Stimulated activated CD4-positive, alpha-beta T cell treated with anti-CD3 and anti-CD28 coated beads, Interleukin-12 subunit alpha, Interleukin-12 subunit beta, amount 100 ng/mL, for 48 hours (primary cell): ENCODE data around the gene GPC3.

Experiments
- DNase-seq, 3 donors: peaks; one replicate each; pipeline ENCODE4 v3.0.0-alpha.2; 2020; ENCODE audit warnings: low read depth in 2 of 3, low spot score in 1 of 3

Gene GPC3

DNA sequence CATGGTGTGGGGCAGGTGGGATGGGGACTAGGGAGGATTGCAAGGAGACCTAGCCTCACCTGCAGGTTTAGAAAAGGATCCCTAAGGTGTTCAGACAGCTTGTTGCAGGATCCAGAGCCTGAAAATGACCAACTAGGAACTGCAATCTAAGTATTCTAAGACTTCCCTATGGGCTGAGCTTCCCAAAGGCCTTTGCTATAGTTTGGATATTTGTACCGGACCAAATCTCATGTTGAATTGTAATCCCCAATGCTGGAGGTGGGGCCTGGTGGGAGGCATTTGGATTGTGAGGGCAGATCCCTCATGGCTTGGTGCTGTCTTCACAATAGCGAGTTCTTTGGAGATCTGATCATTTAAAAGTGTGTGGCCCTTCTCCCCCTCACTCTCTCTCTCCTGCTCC lies 52.1 kb downstream of the GPC3 start:
- DNase-seq: no peak

DNA sequence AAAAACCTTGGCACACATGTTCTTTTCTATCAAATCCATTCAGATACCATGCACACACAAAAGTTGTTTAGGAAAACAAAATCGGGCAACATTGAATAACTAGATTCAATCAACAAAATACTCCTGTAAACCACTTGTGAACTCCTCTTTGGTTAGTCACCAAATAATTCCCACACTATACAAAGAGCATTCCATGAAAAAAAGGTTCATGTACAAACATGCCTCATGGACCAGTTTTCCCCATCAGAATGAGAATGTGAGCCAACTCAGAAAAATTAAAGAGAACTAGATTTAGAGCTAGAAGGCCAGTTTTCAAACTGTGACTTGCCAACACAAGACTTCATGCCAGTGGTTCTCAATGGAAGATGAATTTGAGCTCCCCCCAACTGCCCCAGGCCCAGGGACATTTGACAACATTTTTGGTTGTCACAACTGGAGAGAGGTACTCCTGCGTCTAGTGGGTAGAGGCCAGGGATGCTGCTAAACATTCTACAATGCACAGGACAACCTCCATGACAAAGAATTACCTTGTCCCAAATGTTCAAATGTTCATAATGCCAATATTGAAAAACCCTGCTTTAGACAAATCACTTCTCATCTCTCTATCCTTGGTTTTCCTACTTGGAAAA lies 55.4 kb downstream of the GPC3 start:
- no peak for DNase-seq

DNA sequence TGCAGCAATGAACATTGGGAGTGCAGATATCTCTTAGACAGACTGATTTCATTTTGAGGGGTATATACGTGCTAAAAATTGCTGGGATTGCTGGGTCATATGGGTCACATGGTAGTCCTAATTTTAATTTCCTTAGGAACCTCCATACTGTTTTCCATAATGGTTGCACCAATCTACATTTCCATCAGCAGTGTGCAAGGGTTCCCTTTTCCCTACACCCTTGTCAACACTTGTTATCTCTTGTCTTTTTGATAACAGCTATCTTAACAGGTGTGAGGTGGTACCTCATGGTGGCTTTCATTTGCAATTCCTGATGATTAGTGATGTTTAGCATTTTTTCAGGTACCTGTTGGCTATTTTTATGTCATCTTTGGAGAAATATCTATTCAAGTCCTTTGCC lies 57.0 kb downstream of the GPC3 start:
- no peak for DNase-seq

DNA sequence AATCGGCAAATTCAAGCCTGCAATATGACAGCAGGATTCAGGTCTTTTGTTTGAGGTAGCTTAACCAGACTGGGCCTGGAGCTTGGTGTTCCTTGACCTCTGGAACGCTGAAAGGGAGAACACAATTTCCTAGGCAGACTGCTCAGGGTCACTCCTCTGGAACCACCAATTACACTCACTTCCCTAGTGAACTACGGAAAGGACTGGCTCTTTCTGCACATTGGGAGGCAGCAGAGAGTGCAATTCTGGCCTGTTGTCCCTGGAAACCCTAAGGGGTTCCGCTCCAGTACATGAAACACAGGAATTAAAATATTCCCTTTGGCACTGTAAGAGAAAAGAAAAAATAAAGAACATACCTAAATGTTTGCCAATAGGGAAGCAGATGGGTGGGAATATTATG lies 58.6 kb downstream of the GPC3 start:
- no peak for DNase-seq

DNA sequence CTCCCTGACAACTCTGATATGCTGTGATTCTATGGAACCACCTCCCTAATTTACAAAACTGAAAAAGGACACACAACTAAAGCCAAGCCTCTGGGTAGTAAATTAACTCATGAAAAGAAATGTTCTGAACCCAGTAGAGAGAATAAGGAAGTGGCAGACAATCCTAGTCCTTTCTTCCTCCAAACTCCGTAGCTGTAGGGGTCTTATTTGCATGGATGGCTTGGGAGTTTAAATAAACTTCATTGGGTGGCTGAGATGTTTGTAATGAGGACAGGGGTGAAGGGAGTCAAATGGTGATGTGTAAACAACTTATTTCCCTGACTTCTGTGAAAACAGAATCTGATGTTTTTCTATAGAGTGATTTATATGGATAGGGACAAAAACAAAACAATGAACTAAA lies 59.3 kb downstream of the GPC3 start:
- DNase-seq: no peak

DNA sequence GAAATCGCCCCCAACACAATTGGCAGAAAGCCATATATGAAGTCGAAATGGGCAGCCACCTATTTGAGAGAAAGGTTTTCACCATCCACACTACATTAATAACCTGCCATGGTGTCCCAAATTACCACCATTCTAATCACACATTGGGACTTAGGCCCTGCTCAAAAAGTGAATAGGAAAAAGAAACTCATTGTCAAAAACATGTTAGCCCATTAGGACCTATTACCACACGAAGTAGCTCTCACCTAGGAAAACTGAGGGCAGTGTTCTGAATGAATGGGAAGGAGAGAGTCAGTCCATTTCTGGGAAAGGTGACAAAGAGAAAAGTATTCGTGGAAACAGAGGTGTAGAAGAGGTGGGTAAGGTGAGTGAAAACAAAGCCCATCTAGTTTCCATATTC lies 60.8 kb downstream of the GPC3 start:
- DNase-seq: no peak

DNA sequence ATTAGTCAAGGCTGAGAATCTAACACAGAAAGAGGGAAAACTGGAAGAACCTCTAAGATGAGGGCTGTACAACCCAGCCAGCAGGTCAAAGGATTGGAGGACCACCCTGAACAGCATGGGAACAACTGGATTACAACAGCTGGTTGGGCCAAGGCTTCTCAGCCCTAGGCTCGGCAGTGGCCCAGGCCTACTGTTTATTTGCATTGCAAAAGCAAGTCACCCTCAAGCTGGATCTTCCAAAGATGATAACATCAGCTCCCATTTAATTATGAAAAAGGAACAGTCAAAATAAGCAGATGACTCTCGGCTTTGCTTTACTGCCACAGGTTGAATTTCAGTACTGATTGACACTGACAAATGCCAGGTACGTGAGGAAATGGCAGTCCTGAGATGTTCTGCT lies 61.8 kb downstream of the GPC3 start:
- no peak for DNase-seq

DNA sequence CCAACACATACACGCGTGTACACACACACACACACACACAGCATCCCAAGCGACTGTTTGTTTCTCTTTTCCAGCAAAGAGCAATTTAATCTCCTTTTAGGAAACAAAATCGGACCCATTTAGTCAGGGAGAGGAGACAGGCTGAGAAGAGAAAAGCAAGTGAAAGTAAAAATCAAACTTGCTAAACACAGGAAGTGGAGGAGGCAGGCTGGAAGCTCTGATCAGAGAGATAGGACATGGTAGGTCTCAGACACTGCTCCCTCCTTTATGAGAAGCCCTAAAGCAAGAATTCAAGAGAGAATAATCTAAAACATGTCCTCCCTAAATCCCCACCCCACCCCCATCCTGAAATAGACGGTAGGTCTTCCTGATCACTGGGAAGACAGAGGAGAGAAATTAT lies 62.3 kb downstream of the GPC3 start:
- DNase-seq: no peak

DNA sequence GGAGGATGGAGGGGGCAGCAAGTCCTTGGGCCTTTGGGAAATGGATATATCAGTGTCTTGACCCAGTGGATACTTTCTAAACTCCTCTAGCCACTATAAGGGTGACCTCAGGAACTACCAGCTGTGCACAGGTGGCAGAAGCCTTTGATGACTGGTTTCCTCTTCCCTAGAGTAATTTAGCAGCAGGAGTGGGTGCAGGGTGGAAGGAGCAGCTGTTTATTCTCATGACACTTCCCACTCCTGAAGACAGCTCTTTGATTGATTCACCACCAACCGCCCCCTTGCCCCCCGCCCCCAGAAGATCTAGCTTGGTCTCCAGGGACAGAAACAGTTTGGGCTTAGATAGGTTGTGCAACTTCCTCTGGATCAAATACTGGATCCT lies 63.0 kb downstream of the GPC3 start:
- no peak for DNase-seq

DNA sequence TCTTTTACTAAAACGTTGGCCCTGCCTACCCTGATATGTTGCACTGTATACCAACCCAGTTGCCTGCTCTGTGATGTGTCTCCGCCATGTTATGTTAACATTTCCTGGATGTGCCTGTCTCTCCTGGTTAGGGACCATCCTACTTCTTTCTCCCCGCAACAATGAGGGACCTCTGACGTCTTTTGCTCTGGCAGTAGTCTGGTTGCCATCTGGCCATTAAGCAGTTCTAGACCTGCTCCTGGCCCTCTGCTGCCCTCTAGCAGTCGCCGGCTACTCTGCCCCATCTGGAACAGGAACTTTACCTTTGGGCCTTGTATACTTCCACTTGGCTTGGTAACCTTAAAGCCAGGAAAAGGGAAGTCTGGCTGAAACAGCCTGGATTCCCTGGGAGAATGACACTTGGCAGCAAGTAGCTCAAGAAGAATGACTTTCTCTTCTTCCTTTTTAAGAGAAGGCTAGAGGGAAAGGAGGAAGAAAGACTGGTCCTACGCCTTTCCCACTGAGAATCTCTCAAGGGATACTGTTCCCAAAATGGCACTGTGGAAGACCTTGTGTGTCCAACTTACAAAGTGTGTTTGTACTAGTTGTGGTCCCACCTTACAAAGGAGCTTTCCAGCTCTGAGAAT lies 63.5 kb downstream of the GPC3 start:
- peak in 2 of 3 donors; percentile 6 to 40 for DNase-seq

DNA sequence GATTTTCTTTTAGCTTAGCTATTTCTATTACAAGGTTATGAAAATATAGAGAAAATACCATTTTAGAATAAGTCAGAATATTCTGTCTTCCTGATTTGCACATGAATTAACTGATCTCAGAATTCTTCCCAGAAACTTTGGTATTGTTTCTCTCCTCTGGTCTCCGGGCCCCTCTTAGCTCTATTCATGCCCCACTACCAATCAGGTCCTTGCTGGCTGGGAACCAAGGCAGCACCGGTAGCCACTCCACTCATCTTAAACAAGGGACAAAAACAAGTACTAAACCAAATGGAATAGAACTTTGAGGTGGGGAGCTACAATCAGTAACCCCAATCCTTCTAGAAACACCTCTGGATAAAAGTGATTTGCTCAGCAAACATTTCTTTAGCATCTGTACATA lies 64.3 kb downstream of the GPC3 start:
- no peak for DNase-seq

DNA sequence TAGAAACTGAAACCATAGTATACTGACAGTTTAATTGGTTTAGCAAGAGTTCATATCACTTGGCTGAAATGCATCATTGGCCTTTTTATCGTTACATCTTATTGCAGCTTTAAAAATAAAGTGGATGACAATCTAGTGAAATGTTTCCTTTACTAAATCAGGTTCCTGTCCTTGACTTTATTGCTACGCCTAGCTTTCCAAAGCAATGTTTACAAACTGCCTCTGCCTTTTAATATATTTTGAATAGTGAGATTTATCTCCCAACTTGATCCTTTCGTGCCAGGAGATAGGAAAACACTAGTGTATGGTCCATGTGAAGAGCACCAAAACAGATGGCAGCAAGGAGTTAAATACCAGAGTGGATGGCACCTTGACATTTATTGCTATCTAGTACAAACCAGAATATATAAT lies 67.0 kb downstream of the GPC3 start:
- DNase-seq: no peak

DNA sequence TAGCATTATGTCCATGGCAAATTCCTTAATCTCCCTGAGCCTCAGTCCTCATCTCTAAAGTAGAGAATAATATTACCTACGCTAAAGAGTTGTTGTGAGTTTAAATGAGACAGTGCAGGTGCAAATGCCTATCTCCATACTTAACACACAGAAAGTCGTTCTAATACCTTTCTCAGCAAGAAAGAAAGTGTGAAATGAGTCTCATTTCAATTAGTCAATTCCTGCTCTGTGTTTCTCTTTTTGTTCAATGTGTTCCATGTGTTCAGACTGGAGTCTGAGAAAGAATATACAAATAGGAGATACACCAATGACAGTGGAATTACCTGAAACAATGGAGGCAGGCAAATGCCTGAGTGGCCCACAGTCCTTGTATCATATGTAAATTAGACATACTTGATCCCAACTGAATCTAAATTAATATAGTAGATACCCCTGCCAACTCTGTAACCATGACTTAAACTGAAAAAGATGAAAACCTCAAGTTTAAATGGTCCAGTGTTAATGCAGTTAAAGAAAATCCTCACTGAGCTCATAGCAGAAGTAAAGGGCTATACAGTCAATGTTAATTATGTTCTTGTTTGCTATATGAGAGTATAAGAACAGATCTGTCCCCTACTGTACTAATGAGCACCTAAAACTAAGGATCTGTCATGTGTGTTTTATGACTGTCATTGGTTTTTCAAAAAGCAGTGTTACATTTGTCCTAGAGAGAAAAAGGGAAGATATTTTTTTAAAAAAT lies 68.2 kb downstream of the GPC3 start:
- no peak for DNase-seq

DNA sequence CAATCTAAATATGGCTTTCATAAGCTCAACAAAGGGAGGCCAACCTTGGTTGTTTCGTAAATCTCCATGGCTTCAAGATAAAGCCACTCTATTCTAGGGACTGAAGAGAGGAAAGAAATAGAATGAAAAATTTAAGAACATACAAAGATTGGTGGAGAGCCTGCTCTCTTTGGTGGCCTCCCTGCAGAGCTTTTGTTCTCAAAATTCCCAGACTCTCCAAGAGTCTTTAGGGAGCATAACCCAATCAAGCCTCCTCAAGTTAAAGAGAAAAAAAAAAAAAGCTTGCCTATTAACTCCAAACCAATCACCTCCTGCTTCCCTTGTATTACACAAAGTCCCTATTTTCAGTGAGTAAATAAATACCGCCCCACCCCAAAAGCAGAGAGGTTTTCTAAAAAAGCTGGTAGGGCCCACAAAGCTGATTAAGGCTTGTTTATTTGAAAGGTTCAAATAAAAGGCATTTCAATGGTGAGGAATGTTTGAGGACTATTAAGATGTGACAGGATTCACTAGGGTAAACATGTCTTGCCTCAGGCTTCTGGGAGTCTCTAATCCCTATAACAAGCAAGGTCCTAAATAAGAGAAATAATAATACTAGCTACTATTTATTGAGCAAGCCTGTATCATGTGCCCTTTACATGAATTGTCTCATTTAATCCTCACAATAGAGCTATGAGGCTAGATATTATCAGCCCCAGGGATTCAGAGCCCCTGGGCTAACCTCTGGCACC lies 71.6 kb downstream of the GPC3 start:
- no peak for DNase-seq

DNA sequence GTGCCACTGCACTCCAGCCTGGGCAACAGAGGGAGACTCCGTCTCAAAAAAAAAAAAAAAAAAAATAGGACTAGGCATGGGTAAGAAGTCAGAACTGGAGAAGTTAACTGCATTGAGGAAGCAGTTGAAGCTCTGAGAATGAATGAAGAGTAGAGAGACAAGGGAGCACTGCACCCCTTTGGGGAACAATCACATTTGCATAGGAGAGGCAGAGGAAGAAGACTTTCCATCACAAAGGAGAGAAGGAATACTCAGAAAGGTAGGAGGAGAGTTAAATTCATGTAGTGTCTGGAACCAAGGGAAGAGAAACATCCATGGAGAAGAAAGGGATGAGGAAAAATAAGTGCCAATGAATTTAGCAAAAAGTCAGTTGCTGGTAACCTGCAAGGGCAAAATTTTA lies 72.4 kb downstream of the GPC3 start:
- no peak for DNase-seq

DNA sequence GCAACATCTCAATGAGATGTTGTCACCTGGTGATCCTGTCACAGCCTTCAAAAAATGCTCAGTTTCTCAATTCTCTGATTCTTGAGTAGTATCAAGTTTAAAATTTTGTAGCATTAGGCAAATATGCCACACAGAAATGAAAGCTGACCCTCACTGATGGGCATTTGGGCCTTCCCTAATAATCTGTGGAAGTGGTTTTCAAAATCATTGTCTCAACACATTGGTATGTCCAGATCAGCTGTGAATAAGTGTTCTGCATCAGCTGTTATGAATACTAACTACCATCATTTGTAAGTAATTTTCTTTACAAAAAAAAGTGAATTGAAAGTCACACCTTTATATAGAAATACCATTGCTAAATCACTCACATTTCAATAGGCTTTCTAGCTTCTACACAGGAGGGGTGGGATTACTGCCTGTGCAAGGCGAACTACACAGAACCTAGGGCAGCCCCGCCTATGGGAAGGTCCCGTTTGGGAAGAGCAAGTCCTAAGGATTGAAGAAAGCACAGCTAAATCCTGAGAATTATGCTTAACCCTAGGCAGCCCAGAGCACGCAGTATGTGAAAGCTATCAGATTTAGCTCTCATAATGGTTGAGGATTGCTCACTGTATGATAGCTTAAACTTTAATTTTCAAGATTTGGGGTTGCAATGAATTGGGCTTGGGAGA lies 73.4 kb downstream of the GPC3 start:
- no peak for DNase-seq

DNA sequence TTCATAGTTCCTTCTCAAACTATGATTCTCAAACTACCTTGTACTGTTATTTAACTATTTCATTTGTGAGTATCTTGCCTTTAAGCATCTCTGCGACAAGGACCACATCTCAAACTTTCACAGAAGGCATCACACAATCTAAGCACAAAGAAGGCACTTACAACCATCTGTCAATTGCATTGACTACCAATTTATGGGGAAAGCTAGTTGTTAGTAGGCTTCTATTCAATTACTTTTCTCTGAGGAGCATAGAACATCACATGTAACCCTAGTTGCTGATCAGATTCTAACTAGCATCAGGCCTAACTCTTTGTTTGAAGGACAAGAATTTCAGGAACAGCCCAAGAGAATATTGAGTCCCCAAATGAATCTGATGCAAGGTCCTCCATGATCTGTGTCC lies 74.9 kb downstream of the GPC3 start:
- no peak for DNase-seq

DNA sequence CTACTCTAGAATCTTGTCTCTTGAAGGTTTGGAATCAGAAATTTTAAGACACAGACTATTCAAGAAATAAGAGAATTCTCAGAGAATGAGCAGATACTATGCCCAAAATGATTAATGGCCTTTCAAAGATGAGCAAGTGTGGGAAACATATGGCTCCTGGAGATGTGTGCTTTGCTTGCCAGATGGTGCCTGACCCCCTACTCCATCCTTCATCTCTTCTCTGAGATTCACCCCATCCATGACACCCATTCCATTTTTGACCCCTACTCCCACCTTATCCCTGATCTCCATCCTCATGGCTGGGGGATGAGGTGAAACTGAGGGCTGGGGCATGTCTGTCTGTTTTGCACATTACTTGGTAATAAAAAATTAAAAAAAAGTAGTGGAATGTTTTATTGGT lies 75.5 kb downstream of the GPC3 start:
- no peak for DNase-seq

DNA sequence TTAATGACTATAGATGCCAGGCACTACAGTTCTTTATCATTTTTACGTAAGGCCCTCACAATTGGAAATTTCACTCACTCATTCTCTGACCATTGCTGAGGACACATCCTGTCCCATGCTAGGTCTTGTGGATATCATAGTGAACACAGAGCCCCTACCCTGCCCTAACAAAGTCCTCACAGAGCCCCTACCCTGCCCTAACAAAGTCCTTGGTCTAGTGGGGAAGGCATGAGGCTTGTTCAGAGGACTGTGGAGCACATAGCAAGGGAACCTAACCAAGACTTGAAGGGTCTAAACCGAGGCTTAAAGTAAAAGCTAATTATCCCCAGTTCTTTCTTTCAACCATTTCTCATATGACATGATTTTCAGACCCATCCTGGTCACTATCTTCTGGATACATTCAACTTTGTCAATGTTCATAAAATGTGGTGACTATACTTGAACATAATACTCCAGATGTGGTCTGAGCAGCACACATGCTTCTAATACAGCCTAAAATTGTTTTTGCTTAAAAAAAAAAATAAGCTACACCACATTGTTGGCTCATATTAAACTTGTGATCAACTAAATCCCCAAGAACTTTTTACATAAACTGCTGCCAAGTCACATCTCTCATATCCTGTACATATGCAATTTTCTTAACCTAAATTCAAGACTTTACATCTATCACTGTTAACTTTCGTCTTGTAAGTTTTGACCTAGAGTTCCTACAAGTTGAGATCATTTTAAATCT lies 77.0 kb downstream of the GPC3 start:
- no peak for DNase-seq

DNA sequence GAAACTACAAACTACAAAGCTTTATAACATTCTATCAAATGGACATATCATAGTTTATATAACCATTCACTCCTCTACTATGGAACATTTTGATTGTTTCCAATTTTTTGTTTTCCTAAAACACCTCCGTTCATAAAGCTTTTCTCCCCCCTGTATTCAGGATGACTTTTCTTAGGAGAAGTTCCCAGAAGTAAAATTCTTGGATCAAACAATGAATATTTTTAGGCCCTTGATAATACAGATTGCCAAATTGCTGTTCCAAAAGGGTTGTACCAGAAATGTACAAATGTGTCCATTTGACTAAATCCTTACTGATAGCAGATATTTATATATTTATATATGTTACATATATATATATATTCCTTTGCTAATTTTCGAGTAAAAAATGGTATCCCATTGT lies 77.8 kb downstream of the GPC3 start:
- no peak for DNase-seq

DNA sequence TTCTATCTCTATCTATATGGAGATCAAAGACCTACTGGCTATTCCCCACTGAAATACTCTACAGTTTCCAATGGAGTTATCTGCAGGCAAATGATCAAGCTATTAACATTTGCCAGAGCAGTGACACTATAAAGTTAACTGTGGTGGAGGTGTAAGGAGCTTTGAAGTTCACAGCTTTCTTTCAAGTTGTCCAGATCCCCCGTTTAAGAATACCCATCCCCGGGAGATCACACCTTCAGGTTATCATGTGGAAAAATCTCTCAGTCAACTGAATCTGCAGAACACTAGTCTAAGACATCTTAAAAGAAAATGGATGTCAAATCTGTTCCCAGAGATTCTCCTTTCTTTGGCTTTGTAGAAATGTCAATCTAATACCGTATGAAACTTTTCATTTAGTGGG lies 80.1 kb downstream of the GPC3 start:
- no peak for DNase-seq
